ENCODE measurements around the gene PIP4K2A. TPM values are rescaled to one million over a fixed set of nuclear protein-coding genes. Genes with fewer than 3 reads are reported as not detected.

The PIP4K2A gene
- total RNA-seq, 2 donors from 2014 or later: 15.0 to 17.8 TPM

- Mint-ChIP-seq H3K27ac (no peak overlapping the region), H3K9me3 (no peaks in the 10 kb centered on the region), H3K4me1 (peaks cover 5% of the 10 kb centered on the region), H3K4me3 (no peak overlapping the region), H3K36me3 (ENCODE audit: low read depth) (no peaks in the 10 kb centered on the region), H3K27me3 (ENCODE audit: insufficient read depth) (peaks cover 33% of the 10 kb centered on the region)
- Histone ChIP-seq H3K27me3 (ENCODE audit: control insufficient read depth, insufficient read depth, low read length, poor library complexity, severe bottlenecking) (peaks cover 26% of the 10 kb centered on the region), H3K4me1 (ENCODE audit: control insufficient read depth, insufficient read depth, low read length) (no peaks in the 10 kb centered on the region), H3K9me3 (ENCODE audit: control insufficient read depth, low read length) (no peaks in the 10 kb centered on the region), H3K27ac (ENCODE audit: low read depth, low read length) (no peak overlapping the region), H3K4me3 (ENCODE audit: low read length) (no peak overlapping the region), H3K36me3 (ENCODE audit: control insufficient read depth, insufficient read depth, low read length) (no peaks in the 10 kb centered on the region), H3K9ac (ENCODE audit: extremely low read depth, low read length, poor library complexity, severe bottlenecking) (no peak overlapping the region)
- TF ChIP-seq, protein P1, sequence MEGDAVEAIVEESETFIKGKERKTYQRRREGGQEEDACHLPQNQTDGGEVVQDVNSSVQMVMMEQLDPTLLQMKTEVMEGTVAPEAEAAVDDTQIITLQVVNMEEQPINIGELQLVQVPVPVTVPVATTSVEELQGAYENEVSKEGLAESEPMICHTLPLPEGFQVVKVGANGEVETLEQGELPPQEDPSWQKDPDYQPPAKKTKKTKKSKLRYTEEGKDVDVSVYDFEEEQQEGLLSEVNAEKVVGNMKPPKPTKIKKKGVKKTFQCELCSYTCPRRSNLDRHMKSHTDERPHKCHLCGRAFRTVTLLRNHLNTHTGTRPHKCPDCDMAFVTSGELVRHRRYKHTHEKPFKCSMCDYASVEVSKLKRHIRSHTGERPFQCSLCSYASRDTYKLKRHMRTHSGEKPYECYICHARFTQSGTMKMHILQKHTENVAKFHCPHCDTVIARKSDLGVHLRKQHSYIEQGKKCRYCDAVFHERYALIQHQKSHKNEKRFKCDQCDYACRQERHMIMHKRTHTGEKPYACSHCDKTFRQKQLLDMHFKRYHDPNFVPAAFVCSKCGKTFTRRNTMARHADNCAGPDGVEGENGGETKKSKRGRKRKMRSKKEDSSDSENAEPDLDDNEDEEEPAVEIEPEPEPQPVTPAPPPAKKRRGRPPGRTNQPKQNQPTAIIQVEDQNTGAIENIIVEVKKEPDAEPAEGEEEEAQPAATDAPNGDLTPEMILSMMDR (conservative IDR thresholded peaks at IDR 0.05): no peak
- DNase-seq: no peak
- WGBS, 2 experiments (ENCODE audit: insufficient coverage in 1 of 2, insufficient read length in 1 of 2): 90 to 100% methylated on average over 1 to 3 of the region's 3 CpGs
Observed at GRCh38 chr10:22717728-22718127, 3.4 kb upstream of the PIP4K2A start.

GRCh38 chr10:22716943-22717342 is 2.6 kb upstream of the PIP4K2A start:
- no peaks in the 10 kb centered on the region for H3K9me3 Mint-ChIP-seq
- Histone ChIP-seq H3K4me1 (ENCODE audit: control insufficient read depth, insufficient read depth, low read length) (peaks cover 4% of the 10 kb centered on the region), H3K9me3 (ENCODE audit: control insufficient read depth, low read length) (no peaks in the 10 kb centered on the region), H3K36me3 (ENCODE audit: control insufficient read depth, insufficient read depth, low read length) (no peaks in the 10 kb centered on the region), H3K27ac (ENCODE audit: low read depth, low read length) (no peak overlapping the region), H3K4me3 (ENCODE audit: low read length) (no peak overlapping the region), H3K9ac (ENCODE audit: extremely low read depth, low read length, poor library complexity, severe bottlenecking) (no peak overlapping the region), H3K27me3 (ENCODE audit: control insufficient read depth, insufficient read depth, low read length, poor library complexity, severe bottlenecking) (peaks cover 33% of the 10 kb centered on the region)
- TF ChIP-seq, protein P1 (conservative IDR thresholded peaks at IDR 0.05): no peak
- no peak for DNase-seq
- WGBS, 2 experiments (ENCODE audit: insufficient coverage in 1 of 2, insufficient read length in 1 of 2): 84 to 88% methylated on average over 3 to 4 of the region's 4 CpGs
- H3K27ac Mint-ChIP-seq: no peak overlapping the region
- H3K4me1 Mint-ChIP-seq: peaks cover 8% of the 10 kb centered on the region
- peaks cover 41% of the 10 kb centered on the region for H3K27me3 Mint-ChIP-seq (ENCODE audit: insufficient read depth)
- H3K36me3 Mint-ChIP-seq (ENCODE audit: low read depth): no peaks in the 10 kb centered on the region
- no peak overlapping the region for H3K4me3 Mint-ChIP-seq

DNA sequence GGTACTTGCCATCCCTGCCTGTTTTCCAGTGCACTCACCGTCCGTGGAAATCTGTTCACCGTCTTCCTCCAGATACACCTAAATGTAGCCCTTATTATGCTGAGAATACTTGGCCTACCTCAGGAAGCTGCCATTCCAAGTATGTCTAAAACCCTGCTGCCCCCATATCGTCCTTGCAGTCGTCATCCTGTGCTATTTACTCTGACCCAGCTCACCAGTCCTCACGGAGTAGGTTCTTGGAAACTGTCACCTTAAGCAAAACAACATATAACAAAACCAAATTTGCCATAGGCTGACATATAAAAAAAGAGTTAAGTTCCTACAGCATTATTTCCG is 880 bp upstream of the PIP4K2A start:
- Histone ChIP-seq H3K9ac (ENCODE audit: extremely low read depth, low read length, poor library complexity, severe bottlenecking) (no peak overlapping the region), H3K27ac (ENCODE audit: low read depth, low read length) (no peak overlapping the region), H3K36me3 (ENCODE audit: control insufficient read depth, insufficient read depth, low read length) (no peaks in the 10 kb centered on the region), H3K9me3 (ENCODE audit: control insufficient read depth, low read length) (no peaks in the 10 kb centered on the region), H3K4me1 (ENCODE audit: control insufficient read depth, insufficient read depth, low read length) (peaks cover 4% of the 10 kb centered on the region), H3K4me3 (ENCODE audit: low read length) (no peak overlapping the region), H3K27me3 (ENCODE audit: control insufficient read depth, insufficient read depth, low read length, poor library complexity, severe bottlenecking) (peaks cover 50% of the 10 kb centered on the region)
- Mint-ChIP-seq H3K9me3 (no peaks in the 10 kb centered on the region), H3K4me3 (peak overlapping the region; percentile 70), H3K36me3 (ENCODE audit: low read depth) (no peaks in the 10 kb centered on the region), H3K4me1 (peaks cover 9% of the 10 kb centered on the region), H3K27me3 (ENCODE audit: insufficient read depth) (peaks cover 57% of the 10 kb centered on the region), H3K27ac (no peak overlapping the region)
- WGBS, 2 experiments (ENCODE audit: insufficient coverage in 1 of 2, insufficient read length in 1 of 2): 88 to 100% methylated on average over 5 to 7 of the region's 7 CpGs
- TF ChIP-seq, protein P1 (conservative IDR thresholded peaks at IDR 0.05): no peak
- DNase-seq: no peak
